ENCODE results near the gene MT1H.

DNA sequence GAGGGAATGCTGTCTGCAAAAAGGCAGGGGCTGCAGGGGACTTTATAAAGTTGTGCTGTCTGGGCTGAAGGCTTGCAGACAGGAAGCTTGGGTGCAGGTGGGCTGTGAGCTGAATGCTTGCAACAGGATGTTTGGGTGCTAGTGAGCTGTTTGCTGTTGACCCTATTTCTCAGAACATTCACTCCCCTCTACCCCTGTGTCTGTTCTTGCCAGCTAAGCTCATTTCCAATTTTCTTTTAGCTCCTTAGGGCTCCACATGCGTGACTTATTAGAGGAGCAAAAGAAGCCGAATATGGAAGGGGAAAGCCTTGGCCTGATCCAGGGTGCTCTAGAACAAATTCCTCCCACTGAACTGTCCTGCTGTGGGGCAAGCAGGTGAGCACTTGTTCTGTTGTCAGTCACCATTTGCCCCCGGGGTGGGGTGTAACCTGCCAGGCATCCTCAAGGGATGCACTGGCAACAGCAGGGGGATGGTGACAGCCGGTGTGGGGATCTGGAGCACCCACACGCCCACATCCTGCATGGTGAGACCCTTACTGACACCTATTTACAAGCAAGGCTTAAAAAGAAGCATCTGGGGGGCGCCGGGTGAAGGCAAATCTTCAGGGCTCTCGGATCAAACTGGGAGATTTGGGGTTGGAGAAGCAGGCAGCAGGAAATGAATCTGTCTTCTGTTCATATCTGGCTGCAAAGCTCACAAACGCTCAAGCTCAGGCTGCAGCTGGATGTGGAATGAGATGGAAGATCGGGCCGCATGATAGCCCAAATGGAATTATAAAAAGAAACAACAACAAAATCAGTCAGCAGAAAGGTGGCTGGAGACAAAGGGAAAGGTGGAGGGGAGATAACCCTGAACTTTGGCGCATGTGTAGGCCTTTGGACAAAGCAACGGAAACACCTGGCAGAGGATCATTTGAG is 39.2 kb downstream of the MT1H start:
- no peak for TF ChIP-seq CTCF (IDR thresholded peaks at IDR 0.05)
- no peak for TF ChIP-seq ZFX (IDR thresholded peaks at IDR 0.05; ENCODE audit: borderline replicate concordance)
